Erythroblast (primary cell): ENCODE results near the gene NATD1.

ENCODE experiments used
- GATA1 ChIP-seq: IDR thresholded peaks from 2 replicates; pipeline ENCODE4 v1.6.1; 2011; ENCODE audit warnings: low read depth, mild to moderate bottlenecking, control low read depth, low read length, moderate library complexity
- POLR2A ChIP-seq: IDR thresholded peaks from 2 replicates; pipeline ENCODE4 v1.6.1; 2011; ENCODE audit warnings: mild to moderate bottlenecking, low read length

DNA sequence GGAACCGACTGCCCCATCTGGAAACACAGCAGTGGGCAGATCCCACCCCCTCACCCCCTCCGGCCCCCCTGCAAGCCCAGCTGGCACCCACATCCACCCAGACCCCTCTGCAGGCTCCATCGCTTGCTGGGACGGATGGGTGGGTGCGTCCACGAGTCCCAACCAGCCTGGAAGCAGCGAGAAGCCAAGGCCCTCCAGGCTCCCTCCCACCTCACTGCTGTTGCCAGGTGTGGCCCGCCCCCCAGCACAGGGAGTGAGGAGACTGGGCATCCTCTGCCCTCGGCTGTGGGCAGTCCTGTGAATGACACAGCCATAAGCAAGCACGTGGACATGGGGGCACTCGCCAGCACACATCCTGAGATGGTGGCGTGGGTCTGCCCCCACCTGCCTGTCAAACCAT lies 50.7 kb downstream of the NATD1 start:
- no peak for TF ChIP-seq POLR2A
- TF ChIP-seq GATA1, result no peak
